ENCODE measurements around the gene LRRC37A3.
"Not testable (repeated sequence)": the region's sequence is repeated elsewhere in the genome, so short reads cannot be mapped to it uniquely, and the experiment has no call there.

The LRRC37A3 gene

GRCh38 chr17:64925244-64925643 lies 6.0 kb upstream of the LRRC37A3 start:
- FAIRE-seq, result not testable (repeated sequence)

GRCh38 chr17:64923051-64923568 lies 3.8 kb upstream of the LRRC37A3 start:
- not testable (repeated sequence) for FAIRE-seq

- no peak for FAIRE-seq
Observed at GRCh38 chr17:64920419-64921172, 1.3 kb upstream of the LRRC37A3 start.

- no peak for FAIRE-seq
Observed at GRCh38 chr17:64920026-64920418, 744 bp upstream of the LRRC37A3 start.

GRCh38 chr17:64918842-64919288 lies 413 bp downstream of the LRRC37A3 start:
- not testable (repeated sequence) for FAIRE-seq

- not testable (repeated sequence) for FAIRE-seq
Observed at GRCh38 chr17:64917540-64917939, 1.7 kb downstream of the LRRC37A3 start.

GRCh38 chr17:64915244-64915643 lies 4.0 kb downstream of the LRRC37A3 start:
- FAIRE-seq, result not testable (repeated sequence)

- FAIRE-seq, result not testable (repeated sequence)
Observed at GRCh38 chr17:64910191-64910514, 9.1 kb downstream of the LRRC37A3 start.

- FAIRE-seq, result not testable (repeated sequence)
Observed at GRCh38 chr17:64909511-64910190, 9.6 kb downstream of the LRRC37A3 start.

- not testable (repeated sequence) for FAIRE-seq
Observed at GRCh38 chr17:64904069-64904468, 15.2 kb downstream of the LRRC37A3 start.

GRCh38 chr17:64897136-64897535 lies 22.1 kb downstream of the LRRC37A3 start:
- FAIRE-seq, result not testable (repeated sequence)

- FAIRE-seq, result not testable (repeated sequence)
Observed at GRCh38 chr17:64874210-64874609, 45.1 kb downstream of the LRRC37A3 start.

GRCh38 chr17:64847504-64848466 lies 71.5 kb downstream of the LRRC37A3 start:
- FAIRE-seq, result not testable (repeated sequence)

- not testable (repeated sequence) for FAIRE-seq
Observed at GRCh38 chr17:64846892-64847291, 72.4 kb downstream of the LRRC37A3 start.

- FAIRE-seq, result not testable (repeated sequence)
Observed at GRCh38 chr17:64843918-64844317, 75.4 kb downstream of the LRRC37A3 start.

- not testable (repeated sequence) for FAIRE-seq
Observed at GRCh38 chr17:64842900-64843299, 76.4 kb downstream of the LRRC37A3 start.

GRCh38 chr17:64840960-64841359 lies 78.3 kb downstream of the LRRC37A3 start:
- not testable (repeated sequence) for FAIRE-seq

- FAIRE-seq, result not testable (repeated sequence)
Observed at GRCh38 chr17:64838513-64838912, 80.8 kb downstream of the LRRC37A3 start.

- FAIRE-seq, result not testable (repeated sequence)
Observed at GRCh38 chr17:64837018-64837761, 82.1 kb downstream of the LRRC37A3 start.

- FAIRE-seq, result not testable (repeated sequence)
Observed at GRCh38 chr17:64836623-64837017, 82.7 kb downstream of the LRRC37A3 start.

GRCh38 chr17:64834060-64834459 lies 85.2 kb downstream of the LRRC37A3 start:
- FAIRE-seq, result not testable (repeated sequence)

GRCh38 chr17:64830631-64831040 lies 88.6 kb downstream of the LRRC37A3 start:
- not testable (repeated sequence) for FAIRE-seq

Data from colon (tissue), 2 donors.